ENCODE results near the gene PHLDA1.

DNA sequence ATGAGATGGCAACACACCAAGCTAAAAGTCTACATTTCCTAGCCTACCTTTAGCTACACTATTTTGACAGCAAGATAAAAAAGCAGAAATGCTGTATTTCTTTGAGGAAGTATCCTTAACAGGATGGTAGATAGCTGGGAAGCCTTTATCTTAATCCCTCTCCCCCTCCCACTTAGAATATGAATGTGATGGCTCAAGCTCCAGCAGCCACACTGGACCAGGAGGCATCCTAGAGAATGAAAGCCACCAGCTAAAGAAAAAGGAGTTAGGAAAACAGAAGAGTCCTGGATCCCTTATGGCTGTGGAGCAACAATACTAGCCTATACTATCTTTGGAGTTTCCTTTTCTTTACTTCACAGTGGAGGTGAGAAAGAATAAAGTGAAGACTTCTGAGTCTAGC is 37.8 kb upstream of the PHLDA1 start:
- TF ChIP-seq, protein P1, sequence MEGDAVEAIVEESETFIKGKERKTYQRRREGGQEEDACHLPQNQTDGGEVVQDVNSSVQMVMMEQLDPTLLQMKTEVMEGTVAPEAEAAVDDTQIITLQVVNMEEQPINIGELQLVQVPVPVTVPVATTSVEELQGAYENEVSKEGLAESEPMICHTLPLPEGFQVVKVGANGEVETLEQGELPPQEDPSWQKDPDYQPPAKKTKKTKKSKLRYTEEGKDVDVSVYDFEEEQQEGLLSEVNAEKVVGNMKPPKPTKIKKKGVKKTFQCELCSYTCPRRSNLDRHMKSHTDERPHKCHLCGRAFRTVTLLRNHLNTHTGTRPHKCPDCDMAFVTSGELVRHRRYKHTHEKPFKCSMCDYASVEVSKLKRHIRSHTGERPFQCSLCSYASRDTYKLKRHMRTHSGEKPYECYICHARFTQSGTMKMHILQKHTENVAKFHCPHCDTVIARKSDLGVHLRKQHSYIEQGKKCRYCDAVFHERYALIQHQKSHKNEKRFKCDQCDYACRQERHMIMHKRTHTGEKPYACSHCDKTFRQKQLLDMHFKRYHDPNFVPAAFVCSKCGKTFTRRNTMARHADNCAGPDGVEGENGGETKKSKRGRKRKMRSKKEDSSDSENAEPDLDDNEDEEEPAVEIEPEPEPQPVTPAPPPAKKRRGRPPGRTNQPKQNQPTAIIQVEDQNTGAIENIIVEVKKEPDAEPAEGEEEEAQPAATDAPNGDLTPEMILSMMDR (IDR thresholded peaks at IDR 0.05; ENCODE audit: extremely low read depth in 1 of 2, insufficient read depth in 1 of 2, low read depth in 1 of 2, low read length in 2 of 2), result no peak
- TF ChIP-seq POLR2AphosphoS5 (IDR thresholded peaks at IDR 0.05; ENCODE audit: insufficient read depth, low read depth, low read length) (no peak), POLR2A (IDR thresholded peaks at IDR 0.05; ENCODE audit: low read depth, low read length) (no peak), EZH2 (IDR thresholded peaks at IDR 0.05; ENCODE audit: borderline replicate concordance, low read depth, low read length, severe bottlenecking) (no peak), JUN (IDR thresholded peaks at IDR 0.05; ENCODE audit: borderline replicate concordance, insufficient read depth, insufficient read length, low read depth) (no peak), MYC (IDR thresholded peaks at IDR 0.05; ENCODE audit: low read depth, low read length) (no peak), MAX (IDR thresholded peaks at IDR 0.05; ENCODE audit: insufficient read depth, insufficient read length) (no peak)
